NK-92 (cell line): ENCODE data around the gene IDH1.
"Not testable (repeated sequence)": the region's sequence is repeated elsewhere in the genome, so short reads cannot be mapped to it uniquely, and the experiment has no call there.

Source experiments
- DNase-seq: peaks from one replicate; lab custom pipeline; 2025; ENCODE audit not compliant: unreplicated experiment; lab: John Stamatoyannopoulos, UW

IDH1 gene

GRCh38 chr2:208254871-208255556 lies at the start of gene IDH1:
TSS of gene IDH1 (minus strand) at chr2:208255071. CDS start at chr2:208251551, 3,520 bp downstream.
- peak; percentile 67 for DNase-seq

GRCh38 chr2:208304157-208304556 lies 49.3 kb upstream of the IDH1 start:
- DNase-seq: no peak

- no peak for DNase-seq
These were observed 46.2 kb upstream of the IDH1 start for GRCh38 chr2:208300847-208301618.

GRCh38 chr2:208297961-208298360 lies 43.1 kb upstream of the IDH1 start:
- no peak for DNase-seq

- no peak for DNase-seq
These were observed 41.7 kb upstream of the IDH1 start for GRCh38 chr2:208296610-208297009.

- DNase-seq: no peak
These were observed 41.0 kb upstream of the IDH1 start for GRCh38 chr2:208295834-208296233.

- DNase-seq: no peak
These were observed 39.7 kb upstream of the IDH1 start for GRCh38 chr2:208294482-208295024.

- no peak for DNase-seq
These were observed 31.0 kb upstream of the IDH1 start for GRCh38 chr2:208285853-208286252.

GRCh38 chr2:208280933-208281332 lies 26.1 kb upstream of the IDH1 start:
- no peak for DNase-seq

- DNase-seq: no peak
These were observed 25.4 kb upstream of the IDH1 start for GRCh38 chr2:208280234-208280633.

GRCh38 chr2:208279236-208279635 lies 24.4 kb upstream of the IDH1 start:
- no peak for DNase-seq

GRCh38 chr2:208278549-208278948 lies 23.7 kb upstream of the IDH1 start:
- no peak for DNase-seq

- DNase-seq: no peak
These were observed 19.9 kb upstream of the IDH1 start for GRCh38 chr2:208274748-208275147.

GRCh38 chr2:208269091-208269490 lies 14.2 kb upstream of the IDH1 start:
- no peak for DNase-seq

- DNase-seq: no peak
These were observed 13.5 kb upstream of the IDH1 start for GRCh38 chr2:208268156-208268952.

- not testable (repeated sequence) for DNase-seq
These were observed 12.7 kb upstream of the IDH1 start for GRCh38 chr2:208267526-208267925.

- DNase-seq: no peak
These were observed 12.1 kb upstream of the IDH1 start for GRCh38 chr2:208266936-208267335.

- no peak for DNase-seq
These were observed 11.7 kb upstream of the IDH1 start for GRCh38 chr2:208266553-208266893.

- DNase-seq: peak; percentile 42
These were observed 11.1 kb upstream of the IDH1 start, which contains the start of gene PIKFYVE for GRCh38 chr2:208265801-208266552. TSS of gene PIKFYVE (plus strand) at chr2:208266255. CDS start at chr2:208271520, 5,265 bp downstream.

- no peak for DNase-seq
These were observed 10.5 kb upstream of the IDH1 start for GRCh38 chr2:208265371-208265800.
